ENCODE results near the gene SRGAP3.

DNA sequence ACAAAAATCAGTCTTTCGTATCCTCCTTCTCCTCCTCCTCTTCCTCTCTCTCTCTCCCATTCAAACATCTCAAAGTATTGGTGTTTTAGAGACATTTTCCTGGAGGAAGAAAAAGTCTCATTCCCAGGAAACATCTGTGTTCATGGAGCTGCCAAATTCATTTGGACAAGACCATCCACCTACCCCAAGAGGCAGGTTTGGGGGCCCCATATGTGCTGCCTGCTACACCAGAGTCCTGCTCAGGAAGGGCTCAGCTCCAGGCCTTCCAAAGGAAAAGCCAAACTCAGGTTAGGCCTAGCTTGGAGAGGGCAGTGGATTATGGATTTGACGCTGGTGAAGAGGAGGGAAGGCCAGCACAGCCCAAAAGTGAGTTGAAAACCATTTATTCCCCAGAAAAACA, 131.2 kb downstream of the SRGAP3 start:
- TF ChIP-seq, protein P1, sequence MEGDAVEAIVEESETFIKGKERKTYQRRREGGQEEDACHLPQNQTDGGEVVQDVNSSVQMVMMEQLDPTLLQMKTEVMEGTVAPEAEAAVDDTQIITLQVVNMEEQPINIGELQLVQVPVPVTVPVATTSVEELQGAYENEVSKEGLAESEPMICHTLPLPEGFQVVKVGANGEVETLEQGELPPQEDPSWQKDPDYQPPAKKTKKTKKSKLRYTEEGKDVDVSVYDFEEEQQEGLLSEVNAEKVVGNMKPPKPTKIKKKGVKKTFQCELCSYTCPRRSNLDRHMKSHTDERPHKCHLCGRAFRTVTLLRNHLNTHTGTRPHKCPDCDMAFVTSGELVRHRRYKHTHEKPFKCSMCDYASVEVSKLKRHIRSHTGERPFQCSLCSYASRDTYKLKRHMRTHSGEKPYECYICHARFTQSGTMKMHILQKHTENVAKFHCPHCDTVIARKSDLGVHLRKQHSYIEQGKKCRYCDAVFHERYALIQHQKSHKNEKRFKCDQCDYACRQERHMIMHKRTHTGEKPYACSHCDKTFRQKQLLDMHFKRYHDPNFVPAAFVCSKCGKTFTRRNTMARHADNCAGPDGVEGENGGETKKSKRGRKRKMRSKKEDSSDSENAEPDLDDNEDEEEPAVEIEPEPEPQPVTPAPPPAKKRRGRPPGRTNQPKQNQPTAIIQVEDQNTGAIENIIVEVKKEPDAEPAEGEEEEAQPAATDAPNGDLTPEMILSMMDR (IDR thresholded peaks at IDR 0.05): no peak
- no peak for TF ChIP-seq POLR2A (IDR thresholded peaks at IDR 0.05)

All from lower leg skin (tissue), 3 donors.